ENCODE measurements around the gene SCRN2.

SCRN2 gene

GRCh38 chr17:47802341-47803022, 38.6 kb downstream of the SCRN2 start:
- DNase-seq, result peak in 4 of 5 donors; percentile 38 to 59 (median 46)

DNA sequence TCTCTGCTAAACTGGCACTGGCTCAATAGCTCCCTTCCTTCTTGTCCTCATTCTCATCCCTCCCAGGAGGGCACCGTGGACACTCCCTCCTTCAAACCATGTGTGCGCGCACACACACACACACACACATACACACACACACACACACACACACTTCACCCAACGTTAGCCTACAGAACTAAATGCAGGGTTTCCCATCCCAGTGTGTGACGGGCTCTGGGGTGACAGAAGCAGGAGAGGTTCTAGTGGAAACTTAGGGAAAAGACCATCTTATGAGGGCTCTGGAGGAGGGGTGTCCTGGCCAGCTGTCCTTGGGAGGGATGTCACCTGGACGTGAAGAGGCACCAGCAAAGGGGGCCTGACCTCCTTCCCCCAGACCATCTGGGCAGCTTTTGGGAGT, 39.2 kb downstream of the SCRN2 start:
- no peak for DNase-seq

- no peak for DNase-seq
Observed at GRCh38 chr17:47801176-47801765, 39.8 kb downstream of the SCRN2 start.

GRCh38 chr17:47800686-47801085, 40.4 kb downstream of the SCRN2 start:
- no peak for DNase-seq

- no peak for DNase-seq
Observed at GRCh38 chr17:47797797-47798196, 43.3 kb downstream of the SCRN2 start.

GRCh38 chr17:47792979-47793378, 48.1 kb downstream of the SCRN2 start:
- no peak for DNase-seq

DNA sequence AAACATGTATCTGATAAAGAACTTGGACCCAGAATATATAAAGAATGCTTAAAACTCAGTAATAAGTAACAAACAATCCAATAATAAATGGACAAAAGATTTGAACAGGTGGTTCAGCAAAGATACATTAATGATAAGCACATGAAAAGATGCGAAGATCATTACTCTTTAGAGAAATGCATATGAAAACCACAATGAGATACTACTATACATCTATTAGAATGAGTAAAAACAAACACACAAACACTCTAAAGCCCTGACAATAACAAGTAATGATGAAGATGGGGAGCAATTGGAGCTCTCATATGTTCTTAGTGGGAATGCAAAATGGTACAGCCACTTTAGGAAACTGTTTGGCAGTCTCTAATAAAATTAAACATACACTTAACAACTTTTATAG, 48.6 kb downstream of the SCRN2 start:
- DNase-seq, result no peak

- no peak for DNase-seq
Observed at GRCh38 chr17:47791025-47791424, 50.0 kb downstream of the SCRN2 start.

- DNase-seq, result peak in 3 of 5 donors; percentile 25 to 66 (median 32)
Observed at GRCh38 chr17:47789611-47790561, 51.2 kb downstream of the SCRN2 start.
